ENCODE results near the gene SIN3B.

GRCh38 chr19:16915135-16915534, 85.9 kb downstream of the SIN3B start:
- TF ChIP-seq, protein P1, sequence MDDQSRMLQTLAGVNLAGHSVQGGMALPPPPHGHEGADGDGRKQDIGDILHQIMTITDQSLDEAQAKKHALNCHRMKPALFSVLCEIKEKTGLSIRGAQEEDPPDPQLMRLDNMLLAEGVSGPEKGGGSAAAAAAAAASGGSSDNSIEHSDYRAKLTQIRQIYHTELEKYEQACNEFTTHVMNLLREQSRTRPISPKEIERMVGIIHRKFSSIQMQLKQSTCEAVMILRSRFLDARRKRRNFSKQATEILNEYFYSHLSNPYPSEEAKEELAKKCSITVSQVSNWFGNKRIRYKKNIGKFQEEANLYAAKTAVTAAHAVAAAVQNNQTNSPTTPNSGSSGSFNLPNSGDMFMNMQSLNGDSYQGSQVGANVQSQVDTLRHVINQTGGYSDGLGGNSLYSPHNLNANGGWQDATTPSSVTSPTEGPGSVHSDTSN (CRISPR knock-in tag; IDR thresholded peaks at IDR 0.05), result no peak
- no peak for TF ChIP-seq ZNF138 (tag by site-specific recombination; IDR thresholded peaks at IDR 0.05; ENCODE audit: borderline replicate concordance)
- no peak for TF ChIP-seq ZNF473 (tag by site-specific recombination; IDR thresholded peaks at IDR 0.05)
- TF ChIP-seq CTCF (tag by site-specific recombination; IDR thresholded peaks at IDR 0.05), result no peak
- no peak for TF ChIP-seq ZNF558 (tag by site-specific recombination; IDR thresholded peaks at IDR 0.05)
- TF ChIP-seq ZNF416 (tag by site-specific recombination; IDR thresholded peaks at IDR 0.05), result no peak
- TF ChIP-seq ZNF311 (tag by site-specific recombination; IDR thresholded peaks at IDR 0.05; ENCODE audit: borderline replicate concordance), result no peak
- no peak for TF ChIP-seq BCL11A (tag by site-specific recombination; IDR thresholded peaks at IDR 0.05; ENCODE audit: low read depth)
- TF ChIP-seq, protein P2, sequence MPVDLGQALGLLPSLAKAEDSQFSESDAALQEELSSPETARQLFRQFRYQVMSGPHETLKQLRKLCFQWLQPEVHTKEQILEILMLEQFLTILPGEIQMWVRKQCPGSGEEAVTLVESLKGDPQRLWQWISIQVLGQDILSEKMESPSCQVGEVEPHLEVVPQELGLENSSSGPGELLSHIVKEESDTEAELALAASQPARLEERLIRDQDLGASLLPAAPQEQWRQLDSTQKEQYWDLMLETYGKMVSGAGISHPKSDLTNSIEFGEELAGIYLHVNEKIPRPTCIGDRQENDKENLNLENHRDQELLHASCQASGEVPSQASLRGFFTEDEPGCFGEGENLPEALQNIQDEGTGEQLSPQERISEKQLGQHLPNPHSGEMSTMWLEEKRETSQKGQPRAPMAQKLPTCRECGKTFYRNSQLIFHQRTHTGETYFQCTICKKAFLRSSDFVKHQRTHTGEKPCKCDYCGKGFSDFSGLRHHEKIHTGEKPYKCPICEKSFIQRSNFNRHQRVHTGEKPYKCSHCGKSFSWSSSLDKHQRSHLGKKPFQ (tag by site-specific recombination; IDR thresholded peaks at IDR 0.05), result no peak
